MM.1S (cell line): Measurements from ENCODE around the gene CFAP107.
"Not testable (repeated sequence)": the region's sequence is repeated elsewhere in the genome, so short reads cannot be mapped to it uniquely, and the experiment has no call there.

Experiments
- DNase-seq: peaks from one replicate; pipeline ENCODE4 v3.0.0-alpha.2; 2015
- H2AFZ ChIP-seq: fragments of 300-600 bp; sonication (generic); 2 replicates; pipeline ENCODE4 v1.6.0; 2016; ENCODE audit warnings: antibody characterized with exemption, low read length
- H3F3A ChIP-seq: fragments of 300-600 bp; sonication (generic); 2 replicates; pipeline ENCODE4 v1.6.1; 2016; ENCODE audit warnings: mild to moderate bottlenecking, antibody characterized with exemption, low read length, moderate library complexity, mixed read lengths; ENCODE audit not compliant: insufficient read depth
- H3K27ac ChIP-seq: fragments of 300-600 bp; sonication (generic); 2 replicates; pipeline ENCODE4 v1.5.1; 2016; ENCODE audit warnings: mild to moderate bottlenecking, low read length
- H3K27me3 ChIP-seq: fragments of 300-600 bp; sonication (generic); replicated peaks from 2 replicates; pipeline ENCODE4 v1.6.0; 2016; ENCODE audit warnings: low read length; ENCODE audit not compliant: insufficient read depth
- H3K36me3 ChIP-seq: fragments of 300-600 bp; sonication (generic); replicated peaks from 2 replicates; pipeline ENCODE4 v1.6.1; 2016; ENCODE audit warnings: mild to moderate bottlenecking, low read length, mixed read lengths; ENCODE audit not compliant: insufficient read depth
- H3K4me1 ChIP-seq: fragments of 300-600 bp; sonication (generic); 2 replicates; pipeline ENCODE4 v1.6.1; 2016; ENCODE audit warnings: low read length, mixed read lengths
- H3K4me2 ChIP-seq: fragments of 300-600 bp; sonication (generic); 2 replicates; pipeline ENCODE4 v1.6.0; 2016; ENCODE audit warnings: low read depth, low read length
- H3K4me3 ChIP-seq: fragments of 300-600 bp; sonication (generic); 2 replicates; pipeline ENCODE4 v1.5.1; 2016; ENCODE audit warnings: low read length, mixed read lengths
- H3K79me2 ChIP-seq: fragments of 300-600 bp; sonication (generic); 2 replicates; pipeline ENCODE4 v1.6.1; 2016; ENCODE audit warnings: mixed run types, low read length, mixed read lengths
- H3K9ac ChIP-seq: fragments of 300-600 bp; sonication (generic); 2 replicates; pipeline ENCODE4 v1.6.1; 2016; ENCODE audit warnings: low read length, mixed read lengths
- H3K9me2 ChIP-seq: fragments of 300-600 bp; sonication (generic); replicated peaks from 2 replicates; pipeline ENCODE4 v1.6.1; 2016; ENCODE audit warnings: mild to moderate bottlenecking, low read length, mixed read lengths; ENCODE audit not compliant: insufficient read depth
- H3K9me3 ChIP-seq: fragments of 300-600 bp; sonication (generic); replicated peaks from 2 replicates; pipeline ENCODE4 v1.6.1; 2016; ENCODE audit warnings: mild to moderate bottlenecking, low read length, mixed read lengths; ENCODE audit not compliant: insufficient read depth
- H4K20me1 ChIP-seq: fragments of 300-600 bp; sonication (generic); 2 replicates; pipeline ENCODE4 v1.6.1; 2016; ENCODE audit warnings: mild to moderate bottlenecking, low read length, moderate library complexity, mixed read lengths; ENCODE audit not compliant: insufficient read depth
- CTCF ChIP-seq: fragments of 300-600 bp; sonication (generic); IDR thresholded peaks from 2 replicates; pipeline ENCODE4 v1.5.1; 2016; ENCODE audit warnings: antibody characterized with exemption, low read length, mixed read lengths
- EZH2 ChIP-seq: fragments of 300-600 bp; sonication (generic); optimal IDR thresholded peaks from 2 replicates; pipeline ENCODE3; 2017; ENCODE audit warnings: low read depth, mild to moderate bottlenecking, antibody characterized with exemption, low read length, mixed read lengths
- EZH2phosphoT487 ChIP-seq: fragments of 300-600 bp; sonication (generic); IDR thresholded peaks from 2 replicates; pipeline ENCODE4 v1.6.1; 2018; ENCODE audit warnings: antibody characterized with exemption, low read length

Gene CFAP107

GRCh38 chr1:12728391-12728790 lies 17.6 kb upstream of the CFAP107 start:
- Histone ChIP-seq H3K4me2 (no peak overlapping the region), H3K9ac (no peak overlapping the region), H3K9me3 (no peaks in the 10 kb centered on the region), H3K27me3 (peaks cover 5% of the 10 kb centered on the region; the same call in 1 of the 2 replicates), H3K79me2 (no peaks in the 10 kb centered on the region), H3F3A (no peaks in the 10 kb centered on the region), H2AFZ (no peak overlapping the region), H3K9me2 (no peaks in the 10 kb centered on the region), H3K4me3 (no peak overlapping the region), H4K20me1 (no peaks in the 10 kb centered on the region), H3K27ac (no peak overlapping the region), H3K4me1 (no peaks in the 10 kb centered on the region), H3K36me3 (no peaks in the 10 kb centered on the region)
- no peak for DNase-seq
- TF ChIP-seq EZH2phosphoT487 (no peak), EZH2 (no peak), CTCF (no peak)

GRCh38 chr1:12730156-12730555 lies 15.8 kb upstream of the CFAP107 start:
- H3K27ac ChIP-seq: no peak overlapping the region
- H3K4me2 ChIP-seq: no peak overlapping the region
- no peaks in the 10 kb centered on the region for H3K36me3 ChIP-seq
- no peaks in the 10 kb centered on the region for H4K20me1 ChIP-seq
- no peaks in the 10 kb centered on the region for H3F3A ChIP-seq
- peaks cover 5% of the 10 kb centered on the region; the same call in 1 of the 2 replicates for H3K27me3 ChIP-seq
- no peaks in the 10 kb centered on the region for H3K4me1 ChIP-seq
- H3K9ac ChIP-seq: no peak overlapping the region
- no peak overlapping the region for H3K4me3 ChIP-seq
- TF ChIP-seq CTCF (no peak), EZH2phosphoT487 (no peak), EZH2 (no peak)
- H3K9me3 ChIP-seq: no peaks in the 10 kb centered on the region
- H2AFZ ChIP-seq: no peak overlapping the region
- H3K79me2 ChIP-seq: no peaks in the 10 kb centered on the region
- H3K9me2 ChIP-seq: no peaks in the 10 kb centered on the region
- DNase-seq: no peak

- not testable (repeated sequence) for H3K27me3 ChIP-seq, H3K9ac ChIP-seq, H3K36me3 ChIP-seq, H3K4me3 ChIP-seq, H4K20me1 ChIP-seq, H2AFZ ChIP-seq, H3K27ac ChIP-seq, DNase-seq, H3K4me2 ChIP-seq, H3K4me1 ChIP-seq, H3K9me3 ChIP-seq, H3K79me2 ChIP-seq, H3K9me2 ChIP-seq, H3F3A ChIP-seq
These were observed 14.9 kb upstream of the CFAP107 start for GRCh38 chr1:12731084-12731483.

GRCh38 chr1:12734651-12735050 lies 11.3 kb upstream of the CFAP107 start:
- H3K27me3 ChIP-seq: peaks cover 9% of the 10 kb centered on the region; the same call in 1 of the 2 replicates
- no peak overlapping the region for H3K4me3 ChIP-seq
- H2AFZ ChIP-seq: no peak overlapping the region
- no peak for TF ChIP-seq EZH2
- no peak for DNase-seq
- H3K4me1 ChIP-seq: no peaks in the 10 kb centered on the region
- H4K20me1 ChIP-seq: no peaks in the 10 kb centered on the region
- H3F3A ChIP-seq: no peaks in the 10 kb centered on the region
- no peaks in the 10 kb centered on the region for H3K79me2 ChIP-seq
- H3K4me2 ChIP-seq: no peak overlapping the region
- H3K9me3 ChIP-seq: no peaks in the 10 kb centered on the region
- no peak overlapping the region for H3K27ac ChIP-seq
- no peaks in the 10 kb centered on the region for H3K36me3 ChIP-seq
- H3K9ac ChIP-seq: no peak overlapping the region
- H3K9me2 ChIP-seq: no peaks in the 10 kb centered on the region
